NCI-H510A (cell line): Measurements from ENCODE around the gene IQCK.

Experiments used
- DNase-seq: peaks from one replicate; lab custom pipeline; 2025; lab: John Stamatoyannopoulos, UW

Gene IQCK

DNA sequence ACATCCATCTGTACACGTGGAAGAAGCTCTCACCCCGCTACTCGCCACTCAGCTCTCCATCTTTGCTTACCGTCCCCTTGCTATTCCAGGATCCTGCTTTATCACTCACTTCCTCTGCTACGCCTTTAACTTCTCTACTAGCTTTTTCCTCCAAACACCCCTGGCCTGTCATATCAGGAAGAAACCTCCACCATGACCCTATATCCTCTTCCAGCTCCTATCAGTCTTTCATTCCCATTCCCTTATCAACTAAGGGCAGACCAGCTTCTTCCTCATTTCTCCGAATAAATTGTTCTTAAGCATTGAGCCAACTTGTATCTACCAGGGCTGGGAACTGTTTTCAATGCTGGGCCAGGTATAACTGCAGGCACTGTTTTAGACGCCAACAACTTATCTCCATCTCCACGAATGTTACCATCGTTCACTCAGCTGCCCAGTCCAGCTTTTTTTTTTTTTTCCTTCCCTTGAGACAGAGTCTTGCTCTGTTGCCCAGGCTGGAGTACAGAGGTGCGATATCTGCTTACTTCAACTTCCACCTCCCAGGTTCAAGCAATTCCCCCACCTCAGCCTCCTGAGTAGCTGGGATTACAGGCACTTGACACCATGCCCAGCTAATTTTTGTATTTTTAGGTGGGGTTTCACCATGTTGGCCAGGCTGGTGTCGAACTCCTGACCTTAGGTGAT lies 4.3 kb downstream of the IQCK start:
- DNase-seq = no peak

DNA sequence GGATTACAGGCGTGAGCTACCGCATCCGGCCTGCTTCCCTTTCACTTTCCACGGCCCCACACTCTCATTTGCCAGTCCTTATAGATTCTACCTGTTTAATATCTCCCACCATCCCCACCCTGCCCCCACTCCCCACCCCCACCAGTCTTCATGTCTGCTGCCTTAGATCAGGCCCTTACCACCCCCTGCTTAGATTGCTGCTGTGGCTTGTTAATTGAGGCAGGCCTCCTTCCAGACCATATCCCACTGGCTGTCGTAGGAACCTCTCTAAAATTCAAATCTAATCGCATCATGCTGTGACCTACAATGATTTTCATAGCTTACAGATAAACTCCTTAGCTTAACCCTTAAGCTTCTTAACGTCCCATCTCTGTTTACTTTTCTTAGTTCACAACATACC lies 4.9 kb downstream of the IQCK start:
- no peak for DNase-seq

DNA sequence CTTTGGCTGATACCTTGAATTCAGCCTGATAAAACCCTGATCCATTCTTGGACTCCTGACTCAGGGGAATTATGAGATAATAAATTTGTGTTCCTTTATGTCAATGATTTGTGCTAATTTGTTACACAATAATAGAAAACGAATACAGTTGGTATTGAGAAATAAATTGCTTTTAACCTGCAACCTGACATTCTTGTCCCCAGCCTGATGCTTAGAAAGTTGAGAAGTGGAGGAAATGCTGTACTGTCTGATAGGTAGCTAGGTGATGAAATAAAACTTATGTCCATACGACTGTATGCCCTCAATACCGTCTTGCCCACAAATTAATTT lies 10.5 kb downstream of the IQCK start:
- no peak for DNase-seq

DNA sequence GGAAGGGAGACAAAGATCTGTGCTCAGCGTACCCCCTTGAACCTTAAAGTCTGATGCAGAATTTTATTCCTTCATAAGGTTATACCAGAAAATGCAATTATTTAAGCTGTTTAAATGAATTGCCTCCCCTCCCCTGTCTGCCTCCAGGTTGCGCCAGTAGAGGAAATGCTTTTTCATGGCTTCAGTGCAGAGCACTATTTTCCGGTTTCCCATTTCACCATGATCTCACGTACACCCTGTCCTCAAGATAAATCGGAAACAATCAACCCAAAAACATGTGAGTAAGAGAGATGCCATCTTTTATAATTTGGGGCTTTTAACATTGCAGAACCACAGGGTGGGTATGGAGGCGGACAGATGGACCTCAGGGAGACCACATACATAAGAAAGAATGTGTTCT lies 15.5 kb downstream of the IQCK start:
- DNase-seq = no peak

DNA sequence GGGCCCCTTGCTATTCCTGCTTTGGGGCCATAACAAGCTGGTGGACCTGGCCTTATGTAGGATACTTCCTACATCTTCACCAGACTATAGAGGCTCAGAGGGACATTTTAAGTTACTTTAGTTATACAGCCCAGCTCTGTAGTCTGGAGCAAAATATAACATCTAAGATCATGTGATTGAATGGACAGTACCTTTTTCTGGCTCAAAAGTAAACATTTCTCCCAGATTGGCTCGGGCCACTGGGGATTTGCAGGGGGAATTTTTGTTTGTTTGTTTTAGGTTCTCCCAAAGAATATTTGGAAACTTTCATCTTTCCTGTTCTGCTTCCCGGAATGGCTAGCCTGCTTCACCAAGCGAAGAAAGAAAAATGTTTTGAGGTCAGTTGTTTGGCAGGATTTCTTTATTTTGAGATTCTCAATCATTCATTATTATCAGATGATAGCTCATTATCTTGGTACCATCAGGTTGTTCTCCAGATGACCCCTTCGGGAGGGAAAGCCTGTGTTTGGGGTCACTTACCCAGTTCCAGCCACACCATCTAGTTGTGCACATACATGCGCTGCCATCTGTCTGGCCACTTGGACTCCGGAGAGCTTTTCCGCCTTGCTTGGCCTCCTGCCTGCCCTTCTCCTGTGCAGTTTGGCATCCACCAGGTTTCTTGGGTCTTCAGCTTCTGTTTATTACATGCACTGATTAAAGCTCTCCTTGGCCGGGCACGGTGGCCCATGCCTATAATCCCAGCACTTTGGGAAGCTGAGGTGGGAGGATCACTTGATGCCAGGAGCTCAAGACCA lies 17.2 kb downstream of the IQCK start:
- no peak for DNase-seq

DNA sequence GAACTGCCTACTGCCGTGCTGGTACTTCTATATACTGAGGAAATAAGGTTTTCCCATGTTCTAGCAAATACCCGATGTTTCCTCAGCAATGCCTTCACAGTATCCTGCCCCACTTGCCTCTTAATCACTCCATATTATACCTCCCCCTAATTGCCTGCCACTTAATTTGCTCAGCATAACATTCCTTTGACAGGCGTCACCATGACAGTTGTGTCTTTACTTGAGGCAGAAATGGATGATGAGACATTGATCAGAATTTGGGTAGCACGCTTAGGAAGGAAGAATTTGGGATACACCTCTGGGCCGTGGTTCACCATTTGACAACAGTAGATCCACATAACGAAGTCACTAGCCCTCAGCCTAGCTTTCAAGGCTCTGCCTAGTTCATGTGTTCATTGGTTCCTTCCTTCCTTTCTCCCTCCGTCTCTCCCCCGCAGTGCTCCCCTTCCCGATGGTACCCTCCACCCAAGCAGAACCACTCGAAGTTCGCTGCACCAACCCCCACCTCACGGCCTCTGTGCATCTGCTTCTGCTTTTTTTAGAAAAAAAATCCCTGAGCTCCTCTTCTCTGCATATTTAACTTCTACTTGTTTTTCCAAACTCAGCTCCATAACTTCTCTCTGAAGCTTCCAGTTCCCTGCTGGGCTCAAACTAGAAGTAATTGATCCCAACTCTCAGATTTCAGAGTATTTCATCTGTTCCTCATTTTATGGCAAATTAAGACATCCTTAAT lies 19.4 kb downstream of the IQCK start:
- no peak for DNase-seq

DNA sequence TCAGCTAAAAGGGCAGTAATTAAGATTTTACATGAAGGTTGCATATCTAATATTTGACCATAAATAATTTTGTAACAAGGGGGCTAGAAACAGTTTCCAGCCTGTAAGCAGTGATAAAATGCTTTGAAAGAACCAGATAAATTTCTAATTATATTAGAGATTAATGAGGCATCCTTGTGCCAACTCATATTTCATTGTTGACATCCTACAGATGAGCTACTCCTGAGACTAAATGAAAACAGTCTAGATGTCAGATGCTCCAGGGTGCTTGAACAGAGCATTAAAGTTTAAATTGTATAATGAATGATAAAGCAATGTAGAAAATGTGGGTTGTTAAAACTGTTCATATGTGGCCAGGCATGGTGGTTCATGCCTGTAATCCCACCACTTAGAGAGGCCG lies 23.3 kb downstream of the IQCK start:
- no peak for DNase-seq

DNA sequence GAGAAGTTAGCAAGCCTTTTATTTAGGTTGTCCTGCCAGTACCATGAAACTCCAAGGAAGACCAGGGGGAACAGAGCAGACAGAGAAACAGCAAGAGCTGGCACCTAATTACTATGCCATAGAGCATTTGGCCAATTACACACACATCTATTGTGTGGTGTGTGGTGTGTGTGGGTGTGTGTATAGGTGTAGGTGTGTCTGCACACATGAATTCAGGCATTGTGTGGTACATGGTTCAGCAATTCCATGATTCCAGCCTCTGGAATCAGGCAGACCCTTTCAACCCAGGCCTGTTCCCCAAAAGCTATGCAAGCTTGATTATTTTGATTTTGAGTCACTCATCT lies 25.7 kb downstream of the IQCK start:
- DNase-seq = no peak

DNA sequence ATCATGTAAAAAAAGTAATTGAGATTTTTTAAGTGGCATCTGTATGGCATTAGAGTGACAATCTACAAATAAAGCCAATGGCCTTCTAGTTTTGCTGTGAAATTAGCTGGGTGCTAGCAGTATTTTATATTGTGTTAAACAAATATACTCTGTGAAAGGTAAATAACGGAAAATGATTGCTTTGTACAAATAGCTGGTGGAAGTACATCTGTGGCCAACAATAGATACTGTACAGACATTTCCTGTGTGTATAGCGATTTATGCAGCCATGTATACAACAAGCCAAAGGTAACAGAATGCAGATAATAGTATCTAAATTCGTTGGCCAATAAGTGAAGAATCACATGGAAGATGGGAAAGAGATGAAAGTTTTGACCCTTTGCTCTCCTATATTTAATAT lies 26.6 kb downstream of the IQCK start:
- no peak for DNase-seq

DNA sequence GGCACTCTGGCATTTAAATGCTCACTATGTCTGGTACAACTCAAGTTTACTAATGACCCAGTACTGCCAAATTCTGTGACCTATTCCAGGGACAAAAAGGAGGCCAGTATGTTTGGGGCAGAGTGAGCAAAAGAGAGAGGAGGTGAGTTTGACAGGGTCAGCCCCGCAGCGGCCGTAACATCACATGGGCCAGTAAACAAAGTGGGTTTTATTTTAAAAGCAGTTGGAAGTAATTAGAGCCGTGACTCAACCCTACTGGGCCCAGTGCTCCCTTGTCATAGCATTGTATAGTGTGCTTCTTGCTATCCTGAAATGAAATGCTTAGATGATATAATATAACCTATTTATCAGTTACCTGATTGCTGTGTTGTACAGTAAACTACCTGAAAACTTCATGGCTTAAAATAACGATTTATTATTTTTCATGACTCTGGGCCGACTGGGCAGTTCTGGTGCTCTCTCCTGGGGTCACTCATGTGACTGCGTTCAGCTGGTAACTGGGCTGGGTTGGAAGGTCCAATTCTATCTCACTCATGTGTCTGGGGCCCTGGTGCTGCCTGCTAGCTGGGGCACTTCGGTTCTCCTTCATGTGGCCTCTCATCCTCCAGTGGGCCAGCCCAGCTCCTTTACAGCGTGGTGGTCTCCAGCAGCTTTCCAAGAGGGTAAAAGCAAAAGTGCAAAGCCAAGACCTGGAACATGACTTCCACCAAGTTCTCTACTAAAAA lies 27.4 kb downstream of the IQCK start:
- no peak for DNase-seq

DNA sequence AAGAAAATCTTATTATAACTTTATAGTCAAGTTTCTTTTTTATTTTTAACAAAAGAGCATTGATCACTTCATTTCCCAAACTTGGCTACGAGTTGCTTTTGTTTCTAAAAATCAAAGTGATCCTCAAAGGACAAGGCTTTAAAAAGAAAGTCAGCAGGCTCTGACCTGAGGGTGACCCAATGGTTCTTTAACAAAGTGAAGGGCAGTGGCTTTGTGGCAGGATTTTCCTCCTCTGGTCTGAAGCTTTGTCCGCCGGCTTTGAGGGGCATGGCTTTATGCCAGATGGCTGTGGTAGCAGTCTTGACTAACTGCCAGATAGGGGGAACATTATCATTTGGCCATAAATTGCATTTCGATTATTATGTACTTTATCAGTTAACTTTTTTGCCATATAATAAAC lies 28.5 kb downstream of the IQCK start:
- DNase-seq = no peak

DNA sequence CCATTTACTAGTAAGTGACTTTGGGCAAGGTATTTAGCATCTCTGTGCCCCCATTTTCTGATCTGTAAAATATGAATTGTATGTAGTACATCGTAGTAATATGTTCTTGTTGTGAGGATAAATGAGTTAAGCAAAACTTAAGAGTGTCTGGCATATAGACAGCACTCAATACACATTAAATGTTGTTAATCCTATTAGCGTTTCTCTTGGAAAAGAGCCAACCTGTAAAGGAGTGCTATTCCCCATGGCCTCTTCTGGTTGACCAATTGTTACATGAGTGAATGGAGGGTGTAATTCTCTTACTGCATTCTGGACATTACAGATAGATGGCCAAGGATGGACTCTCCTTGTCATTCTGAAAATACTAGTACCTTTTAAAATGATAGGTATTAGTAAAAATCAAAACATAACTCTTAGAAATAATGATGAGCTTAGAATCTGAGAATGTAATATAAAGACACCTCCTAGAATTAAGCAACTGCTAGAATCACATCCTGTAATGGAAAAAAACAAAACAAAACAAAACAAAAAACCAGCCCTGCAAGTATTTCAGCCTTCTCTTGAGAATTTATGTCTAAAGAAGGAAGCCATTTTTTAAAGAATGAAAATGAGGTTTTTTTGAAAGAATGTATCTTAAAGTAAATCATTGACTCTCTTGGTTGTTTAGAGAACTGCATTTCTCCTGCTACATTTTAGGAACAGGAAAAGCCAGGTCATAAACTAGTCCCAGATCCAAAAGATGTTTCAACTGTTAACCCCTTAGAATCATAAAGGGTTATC lies 30.5 kb downstream of the IQCK start:
- peak; percentile 2 for DNase-seq

DNA sequence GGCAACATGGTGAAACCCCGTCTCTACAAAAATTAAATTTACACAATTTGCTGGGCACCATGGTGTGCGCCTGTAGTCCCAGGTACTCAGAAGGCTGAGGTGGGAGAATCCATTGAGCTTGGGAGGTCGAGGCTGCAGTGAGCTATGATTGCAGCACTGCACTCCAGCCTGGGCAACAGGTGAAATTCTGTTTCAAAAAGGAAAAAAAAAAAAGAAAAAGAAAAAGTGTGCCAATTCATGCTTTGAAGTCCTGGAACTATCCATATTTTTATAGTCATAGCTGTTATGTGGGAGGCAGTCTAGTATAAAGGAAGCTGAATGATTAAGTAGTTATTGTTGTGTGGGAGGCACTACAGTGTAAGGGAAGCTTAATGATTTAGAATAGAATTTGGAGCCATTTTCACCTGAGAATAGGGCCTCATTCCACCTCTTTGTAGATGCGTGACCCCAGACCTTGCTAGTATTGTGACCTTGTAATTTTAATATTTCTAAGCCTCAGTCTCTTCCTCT lies 31.6 kb downstream of the IQCK start:
- no peak for DNase-seq

DNA sequence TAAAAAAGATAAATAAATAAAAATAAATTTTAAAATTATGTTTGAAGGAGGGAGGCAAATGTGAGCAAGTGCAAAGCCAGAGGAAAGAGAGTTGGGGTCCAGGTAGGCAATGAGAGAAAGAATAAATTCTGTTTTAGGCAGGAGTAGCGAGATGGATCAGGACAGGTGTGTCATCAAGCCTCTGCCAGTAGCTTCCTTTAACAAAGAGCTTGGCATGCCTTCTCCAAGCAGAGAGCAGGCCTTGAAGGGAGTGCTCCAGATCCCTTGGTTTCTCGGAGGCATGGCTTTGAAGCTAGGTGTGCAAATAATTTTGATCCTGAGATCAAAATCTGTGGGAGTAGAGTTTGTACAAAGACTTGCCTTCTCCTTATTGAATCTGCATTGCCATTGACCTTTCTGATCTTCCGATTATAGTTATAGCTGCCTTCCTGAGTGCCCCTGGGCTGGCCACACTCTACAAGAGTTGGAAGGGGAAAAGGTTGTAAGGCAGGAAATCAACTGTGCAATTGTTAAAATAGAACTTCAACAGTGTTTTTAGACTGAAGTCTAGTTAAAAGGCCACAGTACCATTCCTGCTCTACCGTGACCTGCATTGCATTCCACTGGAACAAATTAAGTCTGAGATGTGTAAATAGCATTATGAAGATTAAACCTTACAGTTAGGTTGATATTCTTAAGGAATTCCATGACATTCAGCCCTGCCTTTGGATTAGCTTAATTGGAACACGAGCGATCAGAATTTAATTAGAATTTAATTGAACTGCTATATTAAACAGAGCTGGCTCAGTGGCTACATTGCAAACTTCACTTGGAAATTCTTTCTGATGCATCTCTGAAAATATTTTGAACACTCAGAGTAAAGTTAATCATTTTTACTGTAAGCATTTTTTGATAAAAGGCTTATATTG lies 33.7 kb downstream of the IQCK start:
- no peak for DNase-seq

DNA sequence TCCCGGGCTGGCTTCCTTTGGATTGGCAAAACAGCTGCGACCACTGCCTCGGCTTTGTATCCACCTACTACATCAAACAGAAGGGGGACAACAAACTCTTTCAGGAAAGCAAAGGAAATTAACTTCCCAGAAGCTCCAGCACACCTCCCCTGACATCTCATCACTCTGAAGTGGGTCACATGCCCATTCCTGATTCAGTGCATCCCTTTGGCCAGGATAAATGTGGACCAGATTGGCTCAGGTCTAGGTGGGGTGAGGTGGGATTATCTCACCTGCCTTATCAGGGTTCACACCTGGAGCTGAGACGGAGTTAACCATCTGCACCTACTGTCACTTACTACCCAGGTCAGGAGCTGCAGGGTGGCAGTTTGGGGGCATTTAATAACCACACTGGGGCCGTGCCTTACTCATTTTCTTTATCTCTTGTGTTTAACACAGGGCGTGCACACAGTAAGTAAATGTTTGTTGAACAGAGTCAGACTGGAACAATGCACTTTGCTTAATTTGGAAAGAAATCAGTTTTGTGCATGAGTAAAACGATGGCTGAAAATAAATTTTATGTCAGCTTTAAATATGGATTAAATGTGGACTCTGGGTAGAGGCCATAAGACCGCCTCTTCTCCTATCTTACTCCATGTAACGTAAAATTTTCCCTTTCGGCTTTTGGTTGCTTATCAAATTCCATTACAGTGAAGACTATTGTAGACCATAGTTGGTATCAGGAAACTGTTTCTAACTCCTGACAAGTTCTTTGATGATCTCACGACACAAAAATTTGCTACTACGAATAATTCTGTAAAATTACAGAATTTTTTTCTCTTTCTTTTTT lies 36.0 kb downstream of the IQCK start:
- DNase-seq = no peak

DNA sequence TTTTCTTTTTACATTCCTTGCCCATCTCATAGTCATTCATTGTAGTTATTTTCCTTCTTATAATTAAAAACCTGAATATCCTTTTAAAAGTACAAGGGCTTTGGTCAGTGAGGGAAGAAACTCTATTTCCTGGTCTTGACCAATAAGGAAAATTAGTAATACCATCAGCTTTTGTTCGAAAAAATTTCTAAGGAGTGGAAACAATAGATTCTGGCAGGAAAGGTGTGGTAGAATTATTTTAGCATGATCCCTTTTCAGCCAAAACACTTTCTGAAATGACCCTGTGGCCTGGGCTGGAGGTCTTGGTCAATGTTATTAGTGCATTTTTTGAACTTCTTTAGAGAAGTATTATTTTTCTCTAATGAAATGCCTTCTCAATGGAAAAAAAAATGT lies 36.6 kb downstream of the IQCK start:
- DNase-seq = no peak

DNA sequence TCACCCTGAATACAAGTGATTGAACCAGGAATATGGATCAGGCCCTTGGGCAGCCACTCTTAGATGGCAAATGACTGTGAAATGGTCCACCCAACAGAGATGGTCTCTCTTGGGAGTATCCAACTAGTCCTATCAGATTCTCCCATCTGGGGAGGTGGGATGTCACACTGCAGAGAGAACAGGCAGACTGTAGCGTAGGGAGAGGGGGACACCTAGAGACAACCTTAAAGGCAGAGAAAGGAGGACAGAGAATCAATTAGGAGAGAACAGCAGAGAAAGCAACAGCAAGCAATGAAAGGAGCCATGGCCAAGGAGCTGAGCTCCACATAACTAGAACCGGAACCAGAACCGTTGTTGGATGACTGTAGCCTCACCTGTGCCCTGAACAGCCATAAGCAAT lies 37.2 kb downstream of the IQCK start:
- no peak for DNase-seq

DNA sequence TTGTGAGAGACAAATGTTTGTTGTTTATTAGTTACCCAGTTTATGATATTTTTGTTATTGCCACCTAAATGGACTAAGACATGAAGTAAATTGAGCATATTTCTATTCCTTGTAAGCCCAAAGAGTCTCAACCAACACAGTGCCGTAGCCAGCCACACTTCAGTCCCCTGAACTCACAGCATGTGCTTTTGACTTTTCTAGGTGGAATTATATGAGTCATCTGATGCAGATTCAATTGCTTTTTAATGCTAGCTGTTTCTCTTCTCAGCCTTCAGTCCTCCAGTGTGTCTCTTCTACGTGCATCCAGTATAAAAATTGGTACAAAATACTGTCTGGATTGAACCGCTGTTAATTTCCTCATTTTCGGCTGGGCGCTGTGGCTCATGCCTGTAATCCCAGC lies 39.0 kb downstream of the IQCK start:
- no peak for DNase-seq

DNA sequence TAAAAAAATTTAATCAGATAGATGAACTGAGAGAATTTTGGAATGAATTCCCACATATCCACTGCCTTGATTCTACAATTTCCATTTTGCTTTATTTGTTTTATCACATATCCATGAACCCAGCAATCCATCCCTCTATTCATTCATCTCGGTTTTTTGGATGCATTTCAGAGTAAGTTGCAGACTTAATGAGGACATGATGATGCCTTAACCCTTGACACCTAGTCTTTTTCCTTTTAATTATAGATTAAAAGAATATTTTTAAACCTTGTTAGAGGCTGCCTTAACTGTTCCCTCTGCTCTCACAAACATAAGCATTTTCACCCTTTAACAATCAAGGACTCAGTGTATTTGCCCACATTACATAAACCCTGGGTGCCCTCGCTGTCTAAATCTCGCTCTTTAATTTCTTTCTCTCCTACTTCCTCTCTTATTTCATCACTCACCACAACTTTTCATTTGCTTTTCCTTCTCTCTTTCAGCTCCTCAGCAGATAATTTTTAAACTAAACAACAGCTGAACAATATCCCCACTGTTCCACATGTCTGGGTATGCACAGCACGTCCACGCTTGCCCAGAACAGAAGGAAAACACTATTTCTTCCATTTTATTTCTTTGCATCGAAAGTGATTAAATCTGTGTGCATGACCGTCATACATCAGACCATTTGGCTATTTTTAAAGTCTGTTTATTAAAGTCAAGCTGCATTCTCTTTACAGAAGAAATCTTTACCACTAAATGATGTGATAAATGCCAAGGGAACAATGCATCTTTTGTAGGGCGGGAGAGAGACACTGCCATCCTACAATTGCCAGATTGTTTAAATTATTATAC lies 39.9 kb downstream of the IQCK start:
- DNase-seq = no peak
